ENCODE data around the gene PTPN3. TPM values are rescaled to one million over a fixed set of nuclear protein-coding genes. Genes with fewer than 3 reads are reported as not detected.

Gene PTPN3
- total RNA-seq, 2 donors from 2014 or later = 6.9 to 7.9 TPM

GRCh38 chr9:109382585-109382984 lies 115.5 kb downstream of the PTPN3 start:
- H3K9me3 ChIP-seq = no peaks in the 10 kb centered on the region
- H3K27ac ChIP-seq = no peak overlapping the region
- no peaks in the 10 kb centered on the region for H3K4me1 ChIP-seq
- TF ChIP-seq CTCF (IDR thresholded peaks at IDR 0.05) = no peak
- no peak for DNase-seq (ENCODE audit: low spot score)
- H3K36me3 ChIP-seq = peaks cover 33% of the 10 kb centered on the region
- H3K4me3 ChIP-seq = no peak overlapping the region
- H3K27me3 ChIP-seq = no peaks in the 10 kb centered on the region

- Histone ChIP-seq H3K4me1 (no peaks in the 10 kb centered on the region), H3K9me3 (no peaks in the 10 kb centered on the region), H3K36me3 (peaks cover 32% of the 10 kb centered on the region), H3K4me3 (no peak overlapping the region), H3K27me3 (no peaks in the 10 kb centered on the region), H3K27ac (no peak overlapping the region)
- TF ChIP-seq CTCF (IDR thresholded peaks at IDR 0.05) = no peak
- no peak for DNase-seq (ENCODE audit: low spot score)
Measured at GRCh38 chr9:109382182-109382581, 115.9 kb downstream of the PTPN3 start.

- Histone ChIP-seq H3K4me3 (no peak overlapping the region), H3K9me3 (no peaks in the 10 kb centered on the region), H3K4me1 (no peaks in the 10 kb centered on the region), H3K27me3 (no peaks in the 10 kb centered on the region), H3K36me3 (peaks cover 26% of the 10 kb centered on the region), H3K27ac (no peak overlapping the region)
- TF ChIP-seq CTCF (IDR thresholded peaks at IDR 0.05) = no peak
- DNase-seq (ENCODE audit: low spot score) = no peak
Measured at GRCh38 chr9:109381011-109381729, 116.9 kb downstream of the PTPN3 start.

GRCh38 chr9:109379513-109379912 lies 118.6 kb downstream of the PTPN3 start:
- Histone ChIP-seq H3K9me3 (no peaks in the 10 kb centered on the region), H3K27me3 (no peaks in the 10 kb centered on the region), H3K27ac (no peak overlapping the region), H3K36me3 (peaks cover 17% of the 10 kb centered on the region), H3K4me3 (no peak overlapping the region), H3K4me1 (no peaks in the 10 kb centered on the region)
- DNase-seq (ENCODE audit: low spot score) = no peak
- TF ChIP-seq CTCF (IDR thresholded peaks at IDR 0.05) = no peak

- Histone ChIP-seq H3K36me3 (peaks cover 13% of the 10 kb centered on the region), H3K27me3 (no peaks in the 10 kb centered on the region), H3K4me1 (no peaks in the 10 kb centered on the region), H3K27ac (no peak overlapping the region), H3K4me3 (no peak overlapping the region), H3K9me3 (no peaks in the 10 kb centered on the region)
- DNase-seq (ENCODE audit: low spot score) = no peak
- TF ChIP-seq CTCF (IDR thresholded peaks at IDR 0.05) = no peak
Measured at GRCh38 chr9:109378316-109378715, 119.8 kb downstream of the PTPN3 start.

GRCh38 chr9:109372246-109372645 lies 125.9 kb downstream of the PTPN3 start:
- Histone ChIP-seq H3K4me3 (no peak overlapping the region), H3K9me3 (no peaks in the 10 kb centered on the region), H3K27ac (no peak overlapping the region), H3K36me3 (no peaks in the 10 kb centered on the region), H3K4me1 (no peaks in the 10 kb centered on the region), H3K27me3 (no peaks in the 10 kb centered on the region)
- no peak for DNase-seq (ENCODE audit: low spot score)
- TF ChIP-seq CTCF (IDR thresholded peaks at IDR 0.05) = no peak
